ENCODE results near the gene LRRC8E.

GRCh38 chr19:7911508-7912143 is 23.3 kb downstream of the LRRC8E start:
- TF ChIP-seq NFYB (CRISPR knock-in tag; conservative IDR thresholded peaks at IDR 0.05; ENCODE audit: low read depth) (no peak), FOXK1 (CRISPR knock-in tag; IDR thresholded peaks at IDR 0.05) (no peak), CTCF (IDR thresholded peaks at IDR 0.05) (no peak), MAX (CRISPR knock-in tag; IDR thresholded peaks at IDR 0.05) (no peak), SMAD4 (CRISPR knock-in tag; IDR thresholded peaks at IDR 0.05) (no peak), CREB1 (CRISPR knock-in tag; IDR thresholded peaks at IDR 0.05) (no peak), IRF1 (CRISPR knock-in tag; IDR thresholded peaks at IDR 0.05) (no peak), ETV6 (CRISPR knock-in tag; IDR thresholded peaks at IDR 0.05) (no peak), HMGA2 (CRISPR knock-in tag; IDR thresholded peaks at IDR 0.05) (no peak)
- TF ChIP-seq, protein P1, sequence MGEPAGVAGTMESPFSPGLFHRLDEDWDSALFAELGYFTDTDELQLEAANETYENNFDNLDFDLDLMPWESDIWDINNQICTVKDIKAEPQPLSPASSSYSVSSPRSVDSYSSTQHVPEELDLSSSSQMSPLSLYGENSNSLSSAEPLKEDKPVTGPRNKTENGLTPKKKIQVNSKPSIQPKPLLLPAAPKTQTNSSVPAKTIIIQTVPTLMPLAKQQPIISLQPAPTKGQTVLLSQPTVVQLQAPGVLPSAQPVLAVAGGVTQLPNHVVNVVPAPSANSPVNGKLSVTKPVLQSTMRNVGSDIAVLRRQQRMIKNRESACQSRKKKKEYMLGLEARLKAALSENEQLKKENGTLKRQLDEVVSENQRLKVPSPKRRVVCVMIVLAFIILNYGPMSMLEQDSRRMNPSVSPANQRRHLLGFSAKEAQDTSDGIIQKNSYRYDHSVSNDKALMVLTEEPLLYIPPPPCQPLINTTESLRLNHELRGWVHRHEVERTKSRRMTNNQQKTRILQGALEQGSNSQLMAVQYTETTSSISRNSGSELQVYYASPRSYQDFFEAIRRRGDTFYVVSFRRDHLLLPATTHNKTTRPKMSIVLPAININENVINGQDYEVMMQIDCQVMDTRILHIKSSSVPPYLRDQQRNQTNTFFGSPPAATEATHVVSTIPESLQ (CRISPR knock-in tag; IDR thresholded peaks at IDR 0.05), result no peak

Measured in WTC11 (cell line).